Left ventricle myocardium inferior (tissue), 1 donor: Measurements from ENCODE around the gene CEP85L. TPM values are rescaled to one million over a fixed set of nuclear protein-coding genes. Genes with fewer than 3 reads are reported as not detected.

Experiments used
- DNase-seq: peaks from one replicate; pipeline ENCODE4 v3.0.0-alpha.2; 2020
- H3K27ac ChIP-seq: fragments of 200-600 bp; replicated peaks from 2 replicates; pipeline ENCODE4 v1.8.0; 2021
- H3K27me3 ChIP-seq: fragments of 200-600 bp; 2 replicates; pipeline ENCODE4 v1.8.0; 2021; ENCODE audit warnings: low read depth
- H3K36me3 ChIP-seq: fragments of 200-600 bp; 2 replicates; pipeline ENCODE4 v1.8.0; 2021
- H3K4me1 ChIP-seq: fragments of 200-600 bp; 2 replicates; pipeline ENCODE4 v1.8.0; 2021
- H3K4me3 ChIP-seq: fragments of 200-600 bp; 2 replicates; pipeline ENCODE4 v1.8.0; 2021; ENCODE audit warnings: mild to moderate bottlenecking, moderate library complexity
- H3K9me3 ChIP-seq: fragments of 200-600 bp; replicated peaks from 2 replicates; pipeline ENCODE4 v1.8.0; 2021
- intact Hi-C: fragments of 100-400 bp; cut with micrococcal nuclease; formaldehyde crosslinking; loops from one replicate; pipeline ENCODE4 v1.11.0; 2022
- total RNA-seq: library from RNA; stranded (reverse); fragmentation: NEBNext Ultra II Directional; extraction: Animal tissue kit (Norgen Biotek cat#: 25700); gene quantifications from one replicate; pipeline ENCODE4 v1.2.1, GENCODE V29; 2021
- TF ChIP-seq, protein P1 (sequence below): fragments of 200-600 bp; IDR thresholded peaks from 2 replicates; pipeline ENCODE4 v1.8.0; 2021; ENCODE audit warnings: antibody characterized with exemption, mild to moderate bottlenecking, borderline replicate concordance
- donor health status: DM: no; HTN: yes; CAD: no; lungs with severe emphysema.

The CEP85L gene
- total RNA-seq, 1 donor from 2014 or later: 11.5 TPM

DNA sequence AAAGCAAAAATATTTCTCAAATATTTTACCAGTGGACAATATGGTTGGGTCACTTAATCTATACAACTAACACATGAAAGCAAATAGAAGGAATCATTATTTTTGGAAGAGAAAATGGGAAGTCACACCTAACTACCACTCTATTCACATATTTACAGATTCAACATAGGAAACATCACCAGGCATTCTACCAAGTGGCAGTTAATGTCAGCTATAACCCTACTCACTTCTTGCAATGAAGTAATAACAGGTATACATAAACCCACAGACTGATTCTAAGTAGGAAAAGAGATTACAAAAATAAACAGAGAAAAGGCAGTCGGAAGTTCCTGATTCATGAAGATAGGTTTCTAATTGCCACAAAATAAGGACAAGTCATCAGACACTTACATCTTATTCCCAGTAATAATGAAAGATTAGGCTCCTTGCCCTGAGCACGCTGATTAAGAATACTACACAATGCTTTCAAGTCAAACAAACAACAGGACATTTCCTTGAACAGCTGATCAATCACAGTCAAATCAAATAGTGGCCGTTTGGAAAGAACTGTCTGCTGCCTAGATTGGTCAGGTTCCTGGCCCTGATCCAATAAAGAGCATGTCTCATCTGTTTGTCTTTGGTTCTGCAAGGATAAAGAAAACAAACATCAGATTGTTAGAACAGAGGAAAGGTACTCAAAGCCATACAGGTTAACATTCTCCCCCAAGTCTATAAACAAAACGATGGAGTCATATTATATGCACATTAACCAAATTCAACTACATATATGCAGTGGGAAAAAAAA, 182.5 kb downstream of the CEP85L start:
- Histone ChIP-seq H3K27me3 (no peaks in the 10 kb centered on the region), H3K36me3 (peaks cover 57% of the 10 kb centered on the region), H3K9me3 (no peaks in the 10 kb centered on the region), H3K27ac (no peak overlapping the region), H3K4me3 (no peak overlapping the region), H3K4me1 (peaks cover 37% of the 10 kb centered on the region)
- intact Hi-C loops: no loop called here
- TF ChIP-seq, protein P1, sequence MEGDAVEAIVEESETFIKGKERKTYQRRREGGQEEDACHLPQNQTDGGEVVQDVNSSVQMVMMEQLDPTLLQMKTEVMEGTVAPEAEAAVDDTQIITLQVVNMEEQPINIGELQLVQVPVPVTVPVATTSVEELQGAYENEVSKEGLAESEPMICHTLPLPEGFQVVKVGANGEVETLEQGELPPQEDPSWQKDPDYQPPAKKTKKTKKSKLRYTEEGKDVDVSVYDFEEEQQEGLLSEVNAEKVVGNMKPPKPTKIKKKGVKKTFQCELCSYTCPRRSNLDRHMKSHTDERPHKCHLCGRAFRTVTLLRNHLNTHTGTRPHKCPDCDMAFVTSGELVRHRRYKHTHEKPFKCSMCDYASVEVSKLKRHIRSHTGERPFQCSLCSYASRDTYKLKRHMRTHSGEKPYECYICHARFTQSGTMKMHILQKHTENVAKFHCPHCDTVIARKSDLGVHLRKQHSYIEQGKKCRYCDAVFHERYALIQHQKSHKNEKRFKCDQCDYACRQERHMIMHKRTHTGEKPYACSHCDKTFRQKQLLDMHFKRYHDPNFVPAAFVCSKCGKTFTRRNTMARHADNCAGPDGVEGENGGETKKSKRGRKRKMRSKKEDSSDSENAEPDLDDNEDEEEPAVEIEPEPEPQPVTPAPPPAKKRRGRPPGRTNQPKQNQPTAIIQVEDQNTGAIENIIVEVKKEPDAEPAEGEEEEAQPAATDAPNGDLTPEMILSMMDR: no peak
- no peak for DNase-seq

DNA sequence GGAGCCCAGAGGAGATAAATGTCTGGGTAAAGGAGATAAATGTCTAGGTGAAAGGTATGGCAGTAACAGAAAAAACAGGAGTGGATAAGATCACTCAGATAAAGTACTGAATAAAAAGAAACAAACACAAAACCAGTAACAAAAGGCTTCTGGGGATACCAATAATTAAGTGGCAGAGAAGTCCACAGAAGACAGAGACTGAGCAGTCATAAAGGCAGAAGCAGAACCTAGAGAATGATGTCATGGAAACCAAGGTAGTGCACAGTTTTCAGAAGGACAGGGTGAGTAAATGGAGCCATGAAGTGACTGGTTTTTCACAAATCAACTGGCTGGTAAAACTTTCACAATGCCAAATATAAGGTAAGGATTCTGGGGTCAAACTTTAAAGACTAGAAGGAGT, 184.2 kb downstream of the CEP85L start:
- no peaks in the 10 kb centered on the region for H3K27me3 ChIP-seq
- peaks cover 64% of the 10 kb centered on the region for H3K36me3 ChIP-seq
- no peak overlapping the region for H3K4me3 ChIP-seq
- peaks cover 37% of the 10 kb centered on the region for H3K4me1 ChIP-seq
- intact Hi-C loops: no loop called here
- no peak for DNase-seq
- TF ChIP-seq, protein P1: no peak
- no peak overlapping the region for H3K27ac ChIP-seq
- H3K9me3 ChIP-seq: no peaks in the 10 kb centered on the region

DNA sequence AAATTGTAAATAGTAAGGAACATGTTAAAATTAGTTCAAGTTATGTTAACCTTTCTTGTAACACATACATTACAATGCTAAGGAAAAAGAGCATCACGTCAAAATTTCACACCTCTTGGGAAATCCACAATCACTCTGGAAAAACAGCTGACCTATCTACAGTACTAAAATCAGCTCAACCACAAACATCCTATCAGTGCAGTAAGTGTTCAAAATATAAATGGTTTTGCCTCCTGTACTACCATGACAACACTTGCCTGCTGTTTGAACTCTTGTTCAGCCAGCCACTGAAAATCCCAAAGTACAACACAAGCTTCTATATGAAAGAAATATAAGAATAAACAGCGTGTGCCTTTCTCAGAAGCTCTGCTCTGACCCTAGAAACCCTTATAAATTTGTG, 186.8 kb downstream of the CEP85L start:
- Histone ChIP-seq H3K9me3 (no peaks in the 10 kb centered on the region), H3K4me3 (no peak overlapping the region), H3K36me3 (peaks cover 58% of the 10 kb centered on the region), H3K27ac (peak overlapping the region; percentile 67), H3K4me1 (peaks cover 45% of the 10 kb centered on the region), H3K27me3 (no peaks in the 10 kb centered on the region)
- TF ChIP-seq, protein P1: no peak
- no peak for DNase-seq
- intact Hi-C loops: no loop called here

DNA sequence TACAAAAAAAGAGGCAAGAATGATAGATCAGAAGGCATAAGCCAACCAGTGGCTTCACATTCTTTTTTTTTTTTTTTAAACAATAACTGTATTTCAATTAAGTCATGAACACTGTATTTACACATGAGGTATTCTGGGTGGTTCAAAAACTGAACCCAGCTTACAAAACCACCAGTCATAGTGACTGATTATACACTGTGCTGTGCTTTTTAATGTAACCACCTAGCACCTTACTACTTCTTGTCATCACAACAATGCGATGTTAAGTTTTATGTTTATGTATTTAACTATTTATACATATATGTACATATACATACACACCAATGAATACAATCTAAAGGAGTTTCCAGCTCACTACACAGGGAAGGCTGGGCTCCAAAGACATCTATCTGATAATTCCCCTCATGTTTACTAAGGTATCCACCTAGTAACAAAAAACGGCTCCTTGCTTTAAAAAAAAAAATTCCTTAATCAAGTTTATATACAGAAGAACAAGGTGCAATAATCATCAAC, 190.4 kb downstream of the CEP85L start:
- H3K9me3 ChIP-seq: no peaks in the 10 kb centered on the region
- intact Hi-C loops: no loop called here
- H3K36me3 ChIP-seq: peaks cover 29% of the 10 kb centered on the region
- H3K4me3 ChIP-seq: no peak overlapping the region
- H3K27me3 ChIP-seq: no peaks in the 10 kb centered on the region
- TF ChIP-seq, protein P1: no peak
- H3K27ac ChIP-seq: peak overlapping the region; percentile 67
- H3K4me1 ChIP-seq: peaks cover 54% of the 10 kb centered on the region
- no peak for DNase-seq

DNA sequence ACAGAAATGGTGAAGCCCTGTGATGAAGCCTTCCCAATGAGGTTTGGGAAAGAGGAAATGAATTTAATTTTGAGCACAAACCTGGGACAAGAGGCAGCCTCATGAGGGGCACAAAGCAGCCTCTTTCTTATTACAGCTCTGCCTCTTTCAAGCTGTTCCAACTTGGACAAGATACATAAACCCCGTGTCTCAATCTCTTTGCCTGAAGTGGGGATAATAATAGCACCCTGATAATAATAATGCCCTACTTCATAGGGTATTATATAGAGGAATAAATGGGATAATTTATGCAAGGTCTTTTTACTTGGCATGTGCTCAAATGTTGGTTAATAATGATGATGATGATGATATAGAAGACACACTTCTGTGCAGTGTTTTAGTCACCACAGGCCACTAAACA, 194.4 kb downstream of the CEP85L start:
- Histone ChIP-seq H3K27me3 (no peaks in the 10 kb centered on the region), H3K9me3 (peaks cover 29% of the 10 kb centered on the region), H3K4me3 (no peak overlapping the region), H3K27ac (peak overlapping the region; percentile 35), H3K36me3 (peaks cover 5% of the 10 kb centered on the region), H3K4me1 (peaks cover 24% of the 10 kb centered on the region)
- TF ChIP-seq, protein P1: no peak
- DNase-seq: no peak
- intact Hi-C loops: no loop called here
